Measurements from ENCODE around the gene MEI1.

DNA sequence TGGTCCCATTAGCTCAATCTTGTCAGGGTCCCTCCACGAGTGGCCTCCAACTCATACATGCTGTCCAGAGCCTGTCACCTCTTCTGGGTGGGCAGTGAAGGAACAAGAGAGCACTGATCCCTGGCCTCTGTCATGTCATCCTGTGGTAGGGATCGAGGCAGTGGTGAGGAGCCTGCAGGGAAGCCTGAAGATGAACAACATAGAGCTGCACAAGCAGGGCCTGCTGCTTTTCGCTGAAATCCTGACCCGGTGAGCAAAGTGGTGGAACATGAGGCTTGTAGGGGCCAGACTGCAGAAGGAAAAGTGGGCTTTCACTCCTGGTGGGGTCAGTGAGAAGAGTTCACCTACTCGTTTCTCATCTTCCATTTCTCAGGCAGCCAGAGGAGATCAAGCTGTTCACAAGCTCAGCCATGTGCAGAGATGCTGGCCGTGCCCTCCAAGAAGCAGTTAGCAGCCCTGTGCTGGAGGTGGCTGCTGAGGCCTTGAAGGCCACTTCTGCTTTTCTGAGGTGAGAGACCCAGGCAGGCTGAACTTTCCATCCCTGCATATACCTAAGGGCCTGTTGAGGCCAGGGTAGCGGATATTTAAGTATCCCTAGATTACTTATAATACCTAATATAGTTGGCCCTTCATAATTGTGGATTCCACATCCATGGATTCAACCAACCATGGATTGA, 32.9 kb downstream of the MEI1 start:
- TF ChIP-seq, protein P1, sequence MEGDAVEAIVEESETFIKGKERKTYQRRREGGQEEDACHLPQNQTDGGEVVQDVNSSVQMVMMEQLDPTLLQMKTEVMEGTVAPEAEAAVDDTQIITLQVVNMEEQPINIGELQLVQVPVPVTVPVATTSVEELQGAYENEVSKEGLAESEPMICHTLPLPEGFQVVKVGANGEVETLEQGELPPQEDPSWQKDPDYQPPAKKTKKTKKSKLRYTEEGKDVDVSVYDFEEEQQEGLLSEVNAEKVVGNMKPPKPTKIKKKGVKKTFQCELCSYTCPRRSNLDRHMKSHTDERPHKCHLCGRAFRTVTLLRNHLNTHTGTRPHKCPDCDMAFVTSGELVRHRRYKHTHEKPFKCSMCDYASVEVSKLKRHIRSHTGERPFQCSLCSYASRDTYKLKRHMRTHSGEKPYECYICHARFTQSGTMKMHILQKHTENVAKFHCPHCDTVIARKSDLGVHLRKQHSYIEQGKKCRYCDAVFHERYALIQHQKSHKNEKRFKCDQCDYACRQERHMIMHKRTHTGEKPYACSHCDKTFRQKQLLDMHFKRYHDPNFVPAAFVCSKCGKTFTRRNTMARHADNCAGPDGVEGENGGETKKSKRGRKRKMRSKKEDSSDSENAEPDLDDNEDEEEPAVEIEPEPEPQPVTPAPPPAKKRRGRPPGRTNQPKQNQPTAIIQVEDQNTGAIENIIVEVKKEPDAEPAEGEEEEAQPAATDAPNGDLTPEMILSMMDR (conservative IDR thresholded peaks at IDR 0.05), result no peak
- TF ChIP-seq ZFX (IDR thresholded peaks at IDR 0.05), result no peak

Measured in C4-2B (cell line).